GM10266 (cell line): ENCODE data around the gene KMT2A.
A peak's percentile ranks its signal among the peaks of the same experiment; 100 is the strongest.
"Not testable (repeated sequence)": the region's sequence is repeated elsewhere in the genome, so short reads cannot be mapped to it uniquely, and the experiment has no call there.

Experiments used
- DNase-seq: peaks from one replicate; pipeline ENCODE4 v3.0.0; 2012; ENCODE audit errors: extremely low spot score
- TF ChIP-seq, protein P1 (sequence below): IDR thresholded peaks from 2 replicates; pipeline ENCODE4 v1.5.1; 2012; ENCODE audit warnings: mild to moderate bottlenecking, low read depth; ENCODE audit not compliant: control insufficient read depth, insufficient read depth; ENCODE audit errors: missing control alignments

The KMT2A gene

DNA sequence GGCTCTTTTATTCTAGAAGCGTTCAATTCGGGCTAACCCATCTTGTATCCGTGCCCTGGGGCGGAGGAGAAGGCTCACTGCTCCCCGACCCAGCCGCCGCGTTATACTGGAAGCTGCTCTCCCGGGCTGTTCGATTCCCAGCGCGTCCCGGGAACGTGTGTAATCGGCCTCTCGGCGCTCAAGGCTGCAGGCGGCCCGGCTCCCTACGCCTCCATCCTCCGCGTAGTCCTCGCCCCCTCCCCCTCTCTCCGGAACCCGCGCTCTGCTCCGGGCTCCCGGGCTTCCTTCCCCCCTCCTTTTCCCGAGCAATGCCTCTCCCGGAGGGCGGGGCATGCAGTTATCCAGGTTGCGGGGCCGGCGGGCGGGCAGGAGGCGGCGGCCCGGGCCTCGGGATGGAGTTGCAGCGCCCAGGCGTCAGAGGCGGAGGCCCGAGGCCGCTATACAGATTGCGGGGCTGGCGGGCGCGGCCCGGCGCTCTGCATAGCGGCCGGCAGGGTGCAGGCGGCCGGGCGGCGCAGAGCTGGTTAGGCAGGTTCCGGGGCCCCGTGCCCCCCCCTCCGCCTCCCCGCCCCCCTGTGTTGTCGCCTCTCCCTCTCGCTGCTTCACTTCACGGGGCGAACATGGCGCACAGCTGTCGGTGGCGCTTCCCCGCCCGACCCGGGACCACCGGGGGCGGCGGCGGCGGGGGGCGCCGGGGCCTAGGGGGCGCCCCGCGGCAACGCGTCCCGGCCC, at the start of gene KMT2A:
Gene KMT2A (plus strand): TSS at position 600 of the 732 bp plus-strand sequence. CDS start 21 bp downstream, at position 621.
- TF ChIP-seq, protein P1, sequence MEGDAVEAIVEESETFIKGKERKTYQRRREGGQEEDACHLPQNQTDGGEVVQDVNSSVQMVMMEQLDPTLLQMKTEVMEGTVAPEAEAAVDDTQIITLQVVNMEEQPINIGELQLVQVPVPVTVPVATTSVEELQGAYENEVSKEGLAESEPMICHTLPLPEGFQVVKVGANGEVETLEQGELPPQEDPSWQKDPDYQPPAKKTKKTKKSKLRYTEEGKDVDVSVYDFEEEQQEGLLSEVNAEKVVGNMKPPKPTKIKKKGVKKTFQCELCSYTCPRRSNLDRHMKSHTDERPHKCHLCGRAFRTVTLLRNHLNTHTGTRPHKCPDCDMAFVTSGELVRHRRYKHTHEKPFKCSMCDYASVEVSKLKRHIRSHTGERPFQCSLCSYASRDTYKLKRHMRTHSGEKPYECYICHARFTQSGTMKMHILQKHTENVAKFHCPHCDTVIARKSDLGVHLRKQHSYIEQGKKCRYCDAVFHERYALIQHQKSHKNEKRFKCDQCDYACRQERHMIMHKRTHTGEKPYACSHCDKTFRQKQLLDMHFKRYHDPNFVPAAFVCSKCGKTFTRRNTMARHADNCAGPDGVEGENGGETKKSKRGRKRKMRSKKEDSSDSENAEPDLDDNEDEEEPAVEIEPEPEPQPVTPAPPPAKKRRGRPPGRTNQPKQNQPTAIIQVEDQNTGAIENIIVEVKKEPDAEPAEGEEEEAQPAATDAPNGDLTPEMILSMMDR: peak; percentile 45
- DNase-seq: peak; percentile 96

DNA sequence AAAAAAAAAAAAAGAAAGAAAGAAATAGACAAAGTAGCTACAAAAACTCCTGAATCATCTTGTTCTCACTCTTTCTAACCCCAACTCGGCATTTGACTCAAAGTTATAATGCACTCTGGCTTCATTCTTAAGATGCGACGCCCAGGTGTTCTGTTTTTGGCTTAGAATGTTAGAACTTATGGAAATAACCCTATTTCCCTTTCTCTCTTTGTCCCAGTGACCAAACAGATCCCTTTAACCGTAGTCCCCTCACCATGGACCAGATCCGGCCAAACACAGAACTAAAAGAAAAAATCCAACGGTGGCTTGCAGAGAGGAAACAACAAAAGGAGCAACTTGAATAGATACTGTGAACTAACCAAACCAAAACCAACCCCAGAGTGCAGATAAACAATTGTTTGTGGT, 40.2 kb upstream of the KMT2A start:
- no peak for DNase-seq
- TF ChIP-seq, protein P1: no peak

DNA sequence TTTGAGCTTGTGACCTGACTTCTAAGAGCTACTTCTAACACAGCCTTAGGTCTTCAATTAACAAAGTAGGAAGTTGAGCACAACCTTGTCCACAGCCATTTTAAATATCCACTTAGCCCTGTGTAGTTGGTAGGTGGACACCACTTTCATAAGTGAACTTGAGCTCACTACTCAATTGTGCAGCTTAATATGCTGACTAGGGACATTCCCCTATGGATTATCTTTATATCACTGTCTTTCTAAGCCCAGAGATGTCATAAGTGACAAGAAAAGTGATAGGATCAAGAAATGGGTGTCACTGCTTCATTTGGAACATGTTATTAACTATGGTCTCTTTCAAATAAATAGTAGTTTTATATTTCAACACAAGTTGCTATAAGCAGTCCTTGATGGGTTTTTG, 38.8 kb upstream of the KMT2A start:
- TF ChIP-seq, protein P1: no peak

DNA sequence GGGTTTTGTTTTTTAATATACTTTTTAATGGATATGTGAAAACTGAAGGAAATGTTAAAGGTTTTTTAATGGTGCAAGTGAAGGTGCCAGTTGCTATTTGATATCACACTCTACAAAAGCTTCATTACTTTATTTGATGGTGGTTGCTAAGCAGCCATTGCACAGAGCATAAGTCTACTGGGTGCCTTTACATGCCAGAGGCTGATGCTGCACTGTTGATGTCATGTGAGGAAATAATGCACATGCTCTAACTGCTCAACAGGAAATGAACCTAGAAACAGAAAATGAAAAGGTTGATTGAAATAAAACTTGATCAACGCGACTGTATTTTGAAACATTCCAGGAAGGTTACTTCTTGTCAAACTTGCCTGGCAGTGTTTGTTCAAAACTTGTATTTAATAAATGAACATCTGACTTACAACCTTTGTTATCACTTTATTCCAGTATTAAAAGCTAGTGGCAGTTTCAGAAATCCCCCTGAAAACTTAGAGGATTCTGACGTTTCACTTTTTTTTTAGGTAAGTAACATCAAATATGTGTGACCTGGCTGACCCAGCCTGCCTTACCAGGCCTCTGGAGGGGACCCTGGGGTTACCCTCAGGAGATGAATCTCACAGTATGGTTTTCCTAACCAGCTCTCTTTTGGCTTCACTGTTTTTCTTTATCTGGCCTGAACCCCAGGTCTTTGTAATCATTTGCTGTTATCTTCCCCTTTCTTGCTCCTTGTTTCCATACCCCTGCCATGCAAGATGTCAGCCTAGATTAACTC, 37.3 kb upstream of the KMT2A start:
- TF ChIP-seq, protein P1: no peak
- peak; percentile 15 for DNase-seq

More for the DNA sequence above, 38.8 kb upstream of the KMT2A start:
- no peak for DNase-seq

DNA sequence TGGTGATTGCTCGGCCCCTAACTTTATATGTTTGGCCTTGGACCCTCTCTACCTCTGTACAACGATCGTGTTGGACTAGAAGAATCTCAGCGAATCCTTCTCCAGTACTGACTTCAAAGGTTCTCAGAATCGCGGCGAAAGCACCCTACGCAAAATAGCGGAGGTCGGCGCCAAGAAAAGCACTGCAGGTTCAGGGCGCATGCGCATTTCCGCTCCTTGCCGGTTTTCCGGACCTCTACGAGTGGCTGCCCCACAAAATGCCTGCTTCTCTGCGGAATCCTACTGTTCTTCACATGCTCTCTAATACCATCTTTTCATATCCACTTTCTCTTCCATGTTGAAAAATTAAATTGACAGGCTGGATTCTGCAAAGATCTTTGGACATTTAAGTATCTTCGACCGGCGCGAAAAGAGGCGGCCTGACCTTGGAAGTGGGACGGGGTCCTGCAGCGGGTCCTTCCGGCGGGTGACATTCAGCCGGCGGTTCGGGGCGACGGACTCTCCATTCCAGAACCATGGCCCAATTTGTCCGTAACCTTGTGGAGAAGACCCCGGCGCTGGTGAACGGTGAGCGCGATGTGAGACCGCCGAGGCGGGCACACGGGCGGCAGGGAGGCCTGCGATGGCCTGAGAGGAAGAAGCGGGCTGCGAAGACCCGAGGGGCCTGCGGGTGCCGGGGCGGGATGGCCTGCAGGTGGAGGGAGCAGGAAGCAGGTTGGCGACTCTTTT, 35.0 kb upstream of the KMT2A start, which contains the start of gene ATP5MG:
Gene ATP5MG (plus strand): TSS at position 456 of the 729 bp plus-strand sequence. CDS start 60 bp downstream, at position 516.
- TF ChIP-seq, protein P1: no peak

DNA sequence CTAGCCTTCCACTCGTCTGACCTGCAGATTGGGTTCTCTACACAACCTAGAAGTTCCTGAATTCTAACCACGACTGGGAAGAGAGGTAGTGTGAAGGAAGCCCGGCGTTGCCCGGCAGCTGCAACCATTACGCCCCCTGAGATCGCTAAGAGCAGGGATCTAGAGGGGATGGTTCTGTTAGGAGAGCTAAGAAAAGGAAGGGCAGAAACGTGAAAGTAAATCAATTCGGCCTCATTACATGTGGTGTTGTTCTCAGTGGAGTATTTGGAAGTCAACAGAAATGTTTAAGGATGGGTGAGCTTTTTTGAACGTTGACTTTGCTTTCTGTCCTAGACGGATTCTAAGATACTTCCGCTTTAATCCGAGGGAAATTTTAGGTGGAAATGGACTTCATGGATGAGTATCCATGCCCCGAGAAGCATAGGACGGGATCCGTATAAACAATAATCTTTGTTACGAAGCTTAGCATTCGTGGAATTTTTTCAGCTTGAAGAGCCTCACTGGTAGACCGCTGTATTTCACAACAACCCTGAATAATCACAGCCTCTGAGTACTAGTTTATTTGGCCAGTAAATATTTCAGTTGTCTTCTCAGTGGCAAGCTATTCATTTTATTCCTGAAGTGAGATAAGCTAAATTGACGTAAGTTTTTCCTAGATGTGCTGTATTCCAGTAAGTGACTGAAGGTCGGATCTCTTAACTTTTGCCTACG, 34.3 kb upstream of the KMT2A start:
- DNase-seq: no peak
- TF ChIP-seq, protein P1: no peak

More for the DNA sequence above, 35.0 kb upstream of the KMT2A start, which contains the start of gene ATP5MG:
- DNase-seq: peak; percentile 84

DNA sequence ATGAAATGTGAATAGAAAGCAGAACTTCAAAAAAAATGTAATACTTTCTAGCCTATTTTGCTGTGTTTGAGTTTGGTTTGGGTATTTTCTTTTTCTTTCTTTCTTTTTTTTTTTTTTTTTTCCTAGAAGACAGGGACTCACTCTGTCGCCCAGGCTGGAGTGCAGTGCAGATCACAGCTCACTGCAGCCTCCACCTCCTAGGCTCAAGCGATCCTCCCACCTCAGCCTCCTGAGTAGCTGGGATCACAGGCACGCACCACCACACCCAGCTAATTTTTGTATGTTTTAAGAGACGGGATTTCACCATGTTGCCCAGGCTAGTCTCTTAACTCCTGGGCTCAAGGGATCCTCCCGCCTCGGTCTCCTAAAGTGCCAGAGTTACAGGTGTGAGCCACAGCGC, 33.7 kb upstream of the KMT2A start:
- DNase-seq: not testable (repeated sequence)
